GM20000 (cell line): ENCODE measurements around the gene GNLY.

Experiments
- DNase-seq: peaks from one replicate; pipeline ENCODE4 v3.0.0; 2012; ENCODE audit warnings: low spot score
- CTCF ChIP-seq: IDR thresholded peaks from 2 replicates; pipeline ENCODE4 v1.5.1; 2012; ENCODE audit warnings: mild to moderate bottlenecking, control low read depth; ENCODE audit errors: extremely low read depth, missing control alignments

GNLY gene

DNA sequence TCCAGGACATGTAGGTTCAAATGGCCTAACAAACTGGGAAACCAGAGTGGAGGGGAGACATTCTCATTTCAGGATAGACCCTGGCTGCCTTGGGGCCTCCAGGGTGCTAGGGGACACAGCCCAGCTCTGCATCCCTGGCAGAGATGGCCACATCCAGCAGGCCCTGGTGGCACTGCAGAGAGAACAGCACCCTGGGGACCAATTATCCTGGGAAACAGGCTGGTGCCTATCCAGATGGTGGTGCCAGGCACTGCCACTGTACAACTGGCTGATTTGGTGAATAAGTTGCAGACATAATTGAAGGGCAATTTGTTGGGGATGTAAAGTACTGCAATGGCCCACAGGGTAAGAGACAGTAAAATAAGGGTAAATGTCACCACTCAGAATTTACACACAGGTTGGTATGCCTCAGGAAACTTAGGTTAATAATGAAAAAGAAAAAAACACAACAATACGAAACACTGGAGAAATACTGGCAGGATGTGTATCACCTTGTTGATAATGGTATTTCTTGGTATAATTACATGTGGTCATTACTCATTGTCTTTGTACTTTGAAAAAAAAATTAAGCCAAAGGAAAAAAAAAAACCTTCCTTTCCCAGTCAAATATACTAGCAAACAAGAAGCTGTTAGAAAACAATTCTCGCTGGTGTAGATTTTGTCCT lies 13.3 kb upstream of the GNLY start:
- DNase-seq, result no peak
- TF ChIP-seq CTCF, result no peak

DNA sequence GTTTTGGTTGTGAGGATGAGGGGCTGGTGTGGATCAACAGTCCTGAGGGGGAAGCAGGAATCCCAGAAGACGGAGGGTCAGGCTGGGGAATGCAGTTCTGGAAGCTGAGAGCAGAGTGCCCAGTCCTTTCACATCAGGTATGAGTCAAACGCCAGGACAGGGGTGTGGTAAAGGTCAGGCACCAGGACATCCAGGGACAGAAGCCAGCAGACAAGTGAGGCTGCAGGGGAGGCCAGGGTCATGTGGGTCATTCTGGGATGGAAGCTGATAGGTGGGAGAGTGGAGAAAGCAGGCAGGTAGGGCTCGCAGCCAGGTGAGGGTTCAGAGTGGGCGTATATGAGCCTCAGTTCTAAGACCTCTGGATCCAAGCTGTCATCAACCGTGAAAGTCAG lies 12.8 kb upstream of the GNLY start:
- no peak for DNase-seq
- TF ChIP-seq CTCF, result no peak

GRCh38 chr2:85681776-85682175 lies 12.4 kb upstream of the GNLY start:
- no peak for DNase-seq
- no peak for TF ChIP-seq CTCF

- no peak for DNase-seq
- TF ChIP-seq CTCF, result no peak
Measured at GRCh38 chr2:85682378-85682777, 11.8 kb upstream of the GNLY start.

- DNase-seq, result no peak
- no peak for TF ChIP-seq CTCF
Measured at GRCh38 chr2:85684380-85684779, 9.8 kb upstream of the GNLY start.

DNA sequence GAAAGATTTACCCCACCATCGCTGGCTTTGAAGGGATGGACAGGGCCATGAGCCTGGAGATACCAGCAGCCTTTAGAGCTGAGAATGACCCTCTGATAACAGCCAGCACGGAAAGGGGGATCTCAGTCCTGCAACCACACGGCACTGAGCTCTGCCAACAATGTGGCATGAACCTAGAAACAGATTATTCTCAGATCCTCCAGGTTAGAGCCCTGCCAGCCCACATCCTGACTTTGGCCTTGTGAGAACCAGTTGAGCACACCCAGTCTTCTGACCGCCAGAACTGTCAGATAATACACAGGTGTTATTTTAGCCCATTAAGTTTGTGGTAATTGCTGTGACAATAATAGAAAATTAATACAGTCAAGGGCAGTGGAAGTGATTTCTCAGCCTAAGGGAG lies 9.4 kb upstream of the GNLY start:
- no peak for DNase-seq
- TF ChIP-seq CTCF, result no peak

GRCh38 chr2:85690932-85691331 lies 3.2 kb upstream of the GNLY start:
- TF ChIP-seq CTCF, result no peak
- no peak for DNase-seq
